Gastrocnemius medialis (tissue), 4 donors: Measurements from ENCODE around the gene C3orf22. TPM values are rescaled to one million over a fixed set of nuclear protein-coding genes. Genes with fewer than 3 reads are reported as not detected.

Experiments used
- ATAC-seq, 2 donors: fragments of 150-250 bp; one replicate each; pipeline ENCODE4 v1.9.1; 2016
- DNase-seq, 2 donors: peaks; one replicate each; pipeline ENCODE4 v3.0.0-alpha.2; 2019
- H3K27ac ChIP-seq, 4 donors: fragments of 200-600 bp; sonication (generic); 1 replicate in 1 of 4; 2 replicates in 3 of 4; pipeline ENCODE4 v1.5.1; 2016 to 2018; ENCODE audit warnings: mild to moderate bottlenecking in 2 of 4, moderate library complexity in 1 of 4
- H3K27me3 ChIP-seq, 3 donors: fragments of 200-600 bp; sonication (generic) in 2 of 3; 1 replicate in 1 of 3; 2 replicates in 2 of 3; pipeline versions ENCODE4 v1.5.1 to v1.6.0; 2016 to 2019; ENCODE audit warnings: mild to moderate bottlenecking in 1 of 3, moderate library complexity in 1 of 3
- H3K36me3 ChIP-seq, 2 donors: fragments of 200-600 bp; sonication (generic) in 1 of 2; one replicate each; pipeline ENCODE4 v1.5.1; 2017 to 2018
- H3K4me1 ChIP-seq, 2 donors: fragments of 200-600 bp; sonication (generic) in 1 of 2; one replicate each; pipeline ENCODE4 v1.5.1; 2016 to 2017; ENCODE audit warnings: mild to moderate bottlenecking in 2 of 2
- H3K4me3 ChIP-seq, 4 donors: fragments of 200-600 bp; sonication (generic) in 3 of 4; 1 replicate in 1 of 4; 2 replicates in 3 of 4; pipeline ENCODE4 v1.5.1; 2016 to 2019; ENCODE audit warnings: mild to moderate bottlenecking in 2 of 4
- H3K9me3 ChIP-seq, 3 donors: fragments of 200-600 bp; sonication (generic) in 2 of 3; 1 replicate in 1 of 3; 2 replicates in 2 of 3; pipeline ENCODE4 v1.5.1; 2016 to 2019
- POLR2A ChIP-seq, 2 donors: fragments of 450-650 bp; IDR thresholded peaks; one replicate each; pipeline ENCODE4 v1.6.1; 2017; ENCODE audit warnings: antibody characterized with exemption in 2 of 2, mild to moderate bottlenecking in 2 of 2, moderate library complexity in 2 of 2
- in situ Hi-C, 4 donors: fragments of 200-750 bp; cut with MboI; loops; one replicate each; pipeline versions ENCODE4 v1.15.0 to v1.8.0; 2017; ENCODE audit warnings: low sequenced_read_pairs in 4 of 4
- intact Hi-C: fragments of 100-400 bp; cut with DNase I; formaldehyde crosslinking; loops from one replicate; pipeline ENCODE4 v1.15.1; 2023; ENCODE audit warnings: low total_unique reads
- total RNA-seq, 4 donors: library from RNA; depleted of rRNA; stranded (reverse); fragments of >200 nt; gene quantifications; one replicate each; pipeline versions ENCODE4 v1.1.0 to v1.2.3, GENCODE V29; 2016
- TF ChIP-seq, protein P1 (sequence below), 5 experiments: fragments of 450-650 bp in 3 of 5; fragments of 200-600 bp in 2 of 5; sonication (generic) in 2 of 5; IDR thresholded peaks in 4 of 5; conservative IDR thresholded peaks in 1 of 5; 1 replicate in 4 of 5; 2 replicates in 1 of 5; pipeline ENCODE4 v1.5.1; 2016 to 2019; ENCODE audit warnings: antibody characterized with exemption in 5 of 5, mild to moderate bottlenecking in 3 of 5, moderate library complexity in 3 of 5

The C3orf22 gene
- total RNA-seq, 4 donors from 2014 or later: not detected

- no peaks in the 10 kb centered on the region for H3K27me3 ChIP-seq
- no peak overlapping the region for H3K27ac ChIP-seq
- DNase-seq: no peak
- in situ Hi-C loops (no loop called here), intact Hi-C loops (no loop called here)
- no peaks in the 10 kb centered on the region for H3K36me3 ChIP-seq
- TF ChIP-seq, protein P1, sequence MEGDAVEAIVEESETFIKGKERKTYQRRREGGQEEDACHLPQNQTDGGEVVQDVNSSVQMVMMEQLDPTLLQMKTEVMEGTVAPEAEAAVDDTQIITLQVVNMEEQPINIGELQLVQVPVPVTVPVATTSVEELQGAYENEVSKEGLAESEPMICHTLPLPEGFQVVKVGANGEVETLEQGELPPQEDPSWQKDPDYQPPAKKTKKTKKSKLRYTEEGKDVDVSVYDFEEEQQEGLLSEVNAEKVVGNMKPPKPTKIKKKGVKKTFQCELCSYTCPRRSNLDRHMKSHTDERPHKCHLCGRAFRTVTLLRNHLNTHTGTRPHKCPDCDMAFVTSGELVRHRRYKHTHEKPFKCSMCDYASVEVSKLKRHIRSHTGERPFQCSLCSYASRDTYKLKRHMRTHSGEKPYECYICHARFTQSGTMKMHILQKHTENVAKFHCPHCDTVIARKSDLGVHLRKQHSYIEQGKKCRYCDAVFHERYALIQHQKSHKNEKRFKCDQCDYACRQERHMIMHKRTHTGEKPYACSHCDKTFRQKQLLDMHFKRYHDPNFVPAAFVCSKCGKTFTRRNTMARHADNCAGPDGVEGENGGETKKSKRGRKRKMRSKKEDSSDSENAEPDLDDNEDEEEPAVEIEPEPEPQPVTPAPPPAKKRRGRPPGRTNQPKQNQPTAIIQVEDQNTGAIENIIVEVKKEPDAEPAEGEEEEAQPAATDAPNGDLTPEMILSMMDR (IDR thresholded peaks at IDR 0.05 in 4 of 5, conservative IDR thresholded peaks at IDR 0.05 in 1 of 5): no peak
- TF ChIP-seq POLR2A (IDR thresholded peaks at IDR 0.05): no peak
- ATAC-seq: no peak
- H3K4me3 ChIP-seq: no peak overlapping the region
- peaks cover 0 to 6% of the 10 kb centered on the region in 2 donors for H3K4me1 ChIP-seq
- H3K9me3 ChIP-seq: no peaks in the 10 kb centered on the region
Observed at GRCh38 chr3:126516152-126516935, 42.4 kb downstream of the C3orf22 start.

- in situ Hi-C loops (no loop called here), intact Hi-C loops (no loop called here)
- no peak overlapping the region for H3K4me3 ChIP-seq
- TF ChIP-seq, protein P1 (IDR thresholded peaks at IDR 0.05 in 4 of 5, conservative IDR thresholded peaks at IDR 0.05 in 1 of 5): no peak
- no peak for TF ChIP-seq POLR2A (IDR thresholded peaks at IDR 0.05)
- DNase-seq (no peak), ATAC-seq (no peak)
- peaks cover 0 to 6% of the 10 kb centered on the region in 2 donors for H3K4me1 ChIP-seq
- H3K27ac ChIP-seq: no peak overlapping the region
- no peaks in the 10 kb centered on the region for H3K36me3 ChIP-seq
- no peaks in the 10 kb centered on the region for H3K9me3 ChIP-seq
- no peaks in the 10 kb centered on the region for H3K27me3 ChIP-seq
Observed at GRCh38 chr3:126515066-126515706, 43.5 kb downstream of the C3orf22 start.

GRCh38 chr3:126514161-126514560 lies 44.6 kb downstream of the C3orf22 start:
- no peak overlapping the region for H3K4me3 ChIP-seq
- H3K9me3 ChIP-seq: no peaks in the 10 kb centered on the region
- no peak overlapping the region for H3K27ac ChIP-seq
- intact Hi-C loops: no loop called here
- DNase-seq: no peak
- no peak for ATAC-seq
- peaks cover 0 to 6% of the 10 kb centered on the region in 2 donors for H3K4me1 ChIP-seq
- in situ Hi-C loops: no loop called here
- TF ChIP-seq, protein P1 (IDR thresholded peaks at IDR 0.05 in 4 of 5, conservative IDR thresholded peaks at IDR 0.05 in 1 of 5): no peak
- no peak for TF ChIP-seq POLR2A (IDR thresholded peaks at IDR 0.05)
- H3K27me3 ChIP-seq: no peaks in the 10 kb centered on the region
- H3K36me3 ChIP-seq: no peaks in the 10 kb centered on the region

GRCh38 chr3:126512916-126513650 lies 45.6 kb downstream of the C3orf22 start:
- intact Hi-C loops (no loop called here), in situ Hi-C loops (no loop called here)
- TF ChIP-seq, protein P1 (IDR thresholded peaks at IDR 0.05 in 4 of 5, conservative IDR thresholded peaks at IDR 0.05 in 1 of 5): no peak
- TF ChIP-seq POLR2A (IDR thresholded peaks at IDR 0.05): no peak
- Histone ChIP-seq H3K27ac (no peak overlapping the region), H3K9me3 (no peaks in the 10 kb centered on the region), H3K4me1 (peaks cover 0 to 6% of the 10 kb centered on the region in 2 donors), H3K36me3 (no peaks in the 10 kb centered on the region), H3K27me3 (no peaks in the 10 kb centered on the region), H3K4me3 (no peak overlapping the region)
- ATAC-seq: no peak
- DNase-seq: no peak
